Activated CD4-positive, alpha-beta T cell treated with anti-CD3 and anti-CD28 coated beads, Interleukin-2, amount 10 ng/mL, durations not matched to agents 7 days and 5 days (primary cell): ENCODE measurements around the gene HPGDS. TPM values are rescaled to one million over a fixed set of nuclear protein-coding genes. Genes with fewer than 3 reads are reported as not detected.

Experiments
- CTCF ChIA-PET: fragments of 350-600 bp; sonication (Branson Sonifier 250); formaldehyde crosslinking; loops from one replicate; lab custom pipeline; 2021; ENCODE audit warnings: antibody characterized with exemption; lab: Charles Lee
- POLR2A ChIA-PET: fragments of 350-600 bp; sonication (Branson Sonifier 250); formaldehyde crosslinking; loops from one replicate; lab custom pipeline; 2021; ENCODE audit warnings: antibody characterized with exemption; lab: Charles Lee
- DNase-seq: peaks from one replicate; pipeline ENCODE4 v3.0.0-alpha.2; 2020
- H3K27ac Mint-ChIP-seq: one replicate; pipeline ENCODE4 v1.8.0; 2021; ENCODE audit warnings: mild to moderate bottlenecking, moderate library complexity, mixed read lengths
- H3K27me3 Mint-ChIP-seq: one replicate; pipeline ENCODE4 v1.8.0; 2021; ENCODE audit warnings: mixed read lengths
- H3K36me3 Mint-ChIP-seq: one replicate; pipeline ENCODE4 v1.8.0; 2021; ENCODE audit warnings: low read depth, mixed read lengths
- H3K4me1 Mint-ChIP-seq: one replicate; pipeline ENCODE4 v1.8.0; 2021; ENCODE audit warnings: mixed read lengths
- H3K4me3 Mint-ChIP-seq: one replicate; pipeline ENCODE4 v1.8.0; 2021; ENCODE audit warnings: mild to moderate bottlenecking, moderate library complexity, mixed read lengths
- H3K9me3 Mint-ChIP-seq: one replicate; pipeline ENCODE4 v1.8.0; 2021; ENCODE audit warnings: mixed read lengths
- total RNA-seq, 2 experiments: library from RNA; stranded (reverse); gene quantifications; one replicate each; pipeline ENCODE4 v1.2.3, GENCODE V29; 2021

The HPGDS gene
- total RNA-seq, 2 experiments from 2014 or later: 0.15 TPM; not detected in 1

GRCh38 chr4:94370533-94371254 is 28.1 kb upstream of the HPGDS start:
- Mint-ChIP-seq H3K36me3 (no peaks in the 10 kb centered on the region), H3K27ac (no peak overlapping the region), H3K4me3 (no peak overlapping the region), H3K27me3 (peaks cover 11% of the 10 kb centered on the region), H3K4me1 (no peaks in the 10 kb centered on the region), H3K9me3 (no peaks in the 10 kb centered on the region)
- ChIA-PET CTCF (interaction anchor here (0.6 kb wide), 1 partner anchor 72 kb away, joined by 3 read pairs; no protein-coding TSS in a partner anchor), POLR2A (no interaction called here)
- DNase-seq: no peak

GRCh38 chr4:94369046-94369445 is 26.4 kb upstream of the HPGDS start:
- Mint-ChIP-seq H3K4me1 (no peaks in the 10 kb centered on the region), H3K4me3 (no peak overlapping the region), H3K9me3 (no peaks in the 10 kb centered on the region), H3K36me3 (no peaks in the 10 kb centered on the region), H3K27ac (no peak overlapping the region), H3K27me3 (peaks cover 13% of the 10 kb centered on the region)
- ChIA-PET POLR2A (no interaction called here), CTCF (no interaction called here)
- no peak for DNase-seq

- POLR2A ChIA-PET: no interaction called here
- Mint-ChIP-seq H3K4me3 (no peak overlapping the region), H3K27ac (no peak overlapping the region), H3K9me3 (no peaks in the 10 kb centered on the region), H3K36me3 (no peaks in the 10 kb centered on the region), H3K4me1 (no peaks in the 10 kb centered on the region), H3K27me3 (peaks cover 13% of the 10 kb centered on the region)
- no peak for DNase-seq
- CTCF ChIA-PET: no interaction called here
Observed at GRCh38 chr4:94368459-94368858, 25.8 kb upstream of the HPGDS start.

- no peak overlapping the region for H3K4me3 Mint-ChIP-seq
Observed at GRCh38 chr4:94365304-94365703, 22.7 kb upstream of the HPGDS start.

GRCh38 chr4:94364527-94364926 is 21.9 kb upstream of the HPGDS start:
- no peaks in the 10 kb centered on the region for H3K4me1 Mint-ChIP-seq
- H3K9me3 Mint-ChIP-seq: no peaks in the 10 kb centered on the region
- no peak overlapping the region for H3K4me3 Mint-ChIP-seq
- peaks cover 15% of the 10 kb centered on the region for H3K27me3 Mint-ChIP-seq
- no peak overlapping the region for H3K27ac Mint-ChIP-seq
- no peaks in the 10 kb centered on the region for H3K36me3 Mint-ChIP-seq
- no peak for DNase-seq
- ChIA-PET CTCF (no interaction called here), POLR2A (no interaction called here)

More at GRCh38 chr4:94365304-94365703, 22.7 kb upstream of the HPGDS start:
- ChIA-PET POLR2A (no interaction called here), CTCF (no interaction called here)
- Mint-ChIP-seq H3K4me1 (no peaks in the 10 kb centered on the region), H3K27me3 (peaks cover 15% of the 10 kb centered on the region), H3K9me3 (no peaks in the 10 kb centered on the region), H3K27ac (no peak overlapping the region), H3K36me3 (no peaks in the 10 kb centered on the region)
- no peak for DNase-seq

- H3K9me3 Mint-ChIP-seq: no peaks in the 10 kb centered on the region
Observed at GRCh38 chr4:94363136-94363655, 20.6 kb upstream of the HPGDS start.

GRCh38 chr4:94359838-94360237 is 17.2 kb upstream of the HPGDS start:
- DNase-seq: no peak
- POLR2A ChIA-PET: no interaction called here
- CTCF ChIA-PET: no interaction called here
- Mint-ChIP-seq H3K4me3 (no peak overlapping the region), H3K27me3 (peaks cover 4% of the 10 kb centered on the region), H3K36me3 (no peaks in the 10 kb centered on the region), H3K27ac (no peak overlapping the region), H3K9me3 (no peaks in the 10 kb centered on the region), H3K4me1 (no peaks in the 10 kb centered on the region)

More at GRCh38 chr4:94363136-94363655, 20.6 kb upstream of the HPGDS start:
- Mint-ChIP-seq H3K27me3 (peaks cover 15% of the 10 kb centered on the region), H3K27ac (no peak overlapping the region), H3K36me3 (no peaks in the 10 kb centered on the region), H3K4me1 (no peaks in the 10 kb centered on the region), H3K4me3 (no peak overlapping the region)
- POLR2A ChIA-PET: no interaction called here
- no peak for DNase-seq
- CTCF ChIA-PET: no interaction called here

- POLR2A ChIA-PET: no interaction called here
- Mint-ChIP-seq H3K27ac (no peak overlapping the region), H3K36me3 (no peaks in the 10 kb centered on the region), H3K4me3 (no peak overlapping the region), H3K27me3 (peaks cover 2% of the 10 kb centered on the region), H3K4me1 (no peaks in the 10 kb centered on the region), H3K9me3 (no peaks in the 10 kb centered on the region)
- DNase-seq: no peak
- CTCF ChIA-PET: no interaction called here
Observed at GRCh38 chr4:94359221-94359620, 16.6 kb upstream of the HPGDS start.

GRCh38 chr4:94358101-94358500 is 15.5 kb upstream of the HPGDS start:
- Mint-ChIP-seq H3K4me3 (no peak overlapping the region), H3K4me1 (no peaks in the 10 kb centered on the region), H3K27me3 (peaks cover 2% of the 10 kb centered on the region), H3K27ac (no peak overlapping the region), H3K36me3 (no peaks in the 10 kb centered on the region), H3K9me3 (no peaks in the 10 kb centered on the region)
- DNase-seq: no peak
- ChIA-PET CTCF (no interaction called here), POLR2A (no interaction called here)

- no peak for DNase-seq
- Mint-ChIP-seq H3K36me3 (no peaks in the 10 kb centered on the region), H3K27me3 (peaks cover 4% of the 10 kb centered on the region), H3K4me3 (no peak overlapping the region), H3K27ac (no peak overlapping the region), H3K9me3 (no peaks in the 10 kb centered on the region), H3K4me1 (no peaks in the 10 kb centered on the region)
- POLR2A ChIA-PET: no interaction called here
- CTCF ChIA-PET: no interaction called here
Observed at GRCh38 chr4:94357624-94358023, 15.0 kb upstream of the HPGDS start.

- no peak for DNase-seq
- Mint-ChIP-seq H3K27ac (no peak overlapping the region), H3K27me3 (peaks cover 16% of the 10 kb centered on the region), H3K9me3 (no peaks in the 10 kb centered on the region), H3K4me1 (peaks cover 6% of the 10 kb centered on the region), H3K4me3 (no peak overlapping the region), H3K36me3 (no peaks in the 10 kb centered on the region)
- POLR2A ChIA-PET: no interaction called here
- CTCF ChIA-PET: interaction anchor here (0.5 to 0.6 kb wide), 2 partner anchors 118 to 230 kb away, joined by 5 read pairs; no protein-coding TSS in a partner anchor
Observed at GRCh38 chr4:94356444-94356843, 13.8 kb upstream of the HPGDS start.

GRCh38 chr4:94354474-94354896 is 11.8 kb upstream of the HPGDS start:
- POLR2A ChIA-PET: no interaction called here

GRCh38 chr4:94352996-94353395 is 10.4 kb upstream of the HPGDS start:
- Mint-ChIP-seq H3K9me3 (no peaks in the 10 kb centered on the region), H3K27me3 (peaks cover 16% of the 10 kb centered on the region), H3K4me3 (no peak overlapping the region), H3K36me3 (no peaks in the 10 kb centered on the region), H3K4me1 (peaks cover 6% of the 10 kb centered on the region), H3K27ac (no peak overlapping the region)
- CTCF ChIA-PET: no interaction called here
- POLR2A ChIA-PET: no interaction called here
- DNase-seq: no peak

More at GRCh38 chr4:94354474-94354896, 11.8 kb upstream of the HPGDS start:
- Mint-ChIP-seq H3K9me3 (no peaks in the 10 kb centered on the region), H3K27me3 (peaks cover 16% of the 10 kb centered on the region), H3K27ac (no peak overlapping the region), H3K4me1 (peaks cover 6% of the 10 kb centered on the region), H3K36me3 (no peaks in the 10 kb centered on the region), H3K4me3 (no peak overlapping the region)
- DNase-seq: no peak
- CTCF ChIA-PET: interaction anchor here (1.2 kb wide), 1 partner anchor 11 kb away, joined by 3 read pairs; the partner anchor contains the start of gene HPGDS
